Inferior parietal cortex (tissue), 1 donor: ENCODE measurements around the gene SHROOM2.
"Not testable (repeated sequence)": the region's sequence is repeated elsewhere in the genome, so short reads cannot be mapped to it uniquely, and the experiment has no call there.

Experiments used
- DNase-seq: peaks from one replicate; pipeline ENCODE4 v3.0.0-alpha.2; 2016; ENCODE audit errors: extremely low spot score

Gene SHROOM2

DNA sequence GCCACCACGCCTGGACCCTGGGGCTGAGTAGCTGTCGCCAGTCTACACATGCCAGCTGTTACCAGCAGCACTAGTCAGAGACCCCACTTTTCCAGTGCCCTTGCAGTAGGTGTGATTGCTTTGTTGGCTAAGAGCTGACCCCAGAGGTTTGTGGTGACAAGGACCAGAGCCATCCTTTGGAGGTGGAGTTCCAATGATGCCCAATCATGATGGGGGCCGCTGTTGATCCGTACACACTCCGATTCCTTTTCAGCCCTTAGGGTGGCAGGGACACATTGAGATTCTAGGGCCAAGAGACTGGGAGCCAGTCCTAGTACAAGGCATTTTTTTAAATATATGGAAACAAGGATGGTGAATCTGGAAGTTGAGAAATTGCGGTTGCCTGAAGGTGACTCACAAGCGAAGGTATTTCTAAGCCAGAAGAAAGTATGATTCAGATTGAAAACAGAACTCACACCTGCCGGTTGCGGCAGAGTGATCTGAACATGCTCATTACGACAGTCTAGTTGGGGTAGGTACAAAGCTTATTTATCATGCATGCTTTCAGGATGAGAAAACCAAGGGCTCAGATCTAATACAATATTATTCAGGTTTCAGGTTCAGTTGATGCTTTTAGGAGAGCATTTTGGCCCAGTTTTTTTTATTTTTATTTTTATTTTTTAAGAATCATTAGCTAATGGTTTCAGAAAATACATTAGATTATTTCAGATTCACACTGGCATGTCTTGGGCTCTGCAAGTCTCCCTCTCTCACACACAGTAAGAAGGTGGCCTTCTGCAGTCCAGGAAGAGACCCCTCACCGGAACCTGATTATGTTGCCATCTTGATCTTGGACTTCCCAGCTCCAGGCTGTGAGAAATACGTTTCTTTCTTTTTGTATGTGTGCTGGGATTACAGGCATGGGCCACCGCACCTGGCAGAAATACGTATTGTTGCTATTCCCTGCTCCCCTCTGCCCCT is 43.4 kb downstream of the SHROOM2 start:
- DNase-seq: no peak

DNA sequence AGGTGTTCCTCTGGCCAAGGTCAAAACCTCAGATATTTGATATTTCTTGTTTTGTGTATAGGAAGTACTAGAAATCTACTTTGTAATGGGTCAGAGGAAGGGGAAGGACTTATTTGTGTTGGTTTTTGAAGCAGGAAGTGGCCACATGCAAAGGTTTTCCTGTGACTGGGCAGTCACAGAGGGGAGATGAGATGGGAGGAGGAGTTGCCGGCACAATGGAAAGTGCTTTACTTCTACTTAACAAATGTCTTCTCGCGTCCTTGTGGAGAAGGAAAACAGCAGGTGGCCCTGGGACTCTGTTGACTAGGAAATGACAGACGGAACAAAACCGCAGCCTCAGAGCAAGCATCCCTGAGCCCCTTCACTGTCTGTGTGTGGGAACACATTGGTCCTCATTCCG is 46.6 kb downstream of the SHROOM2 start:
- no peak for DNase-seq

DNA sequence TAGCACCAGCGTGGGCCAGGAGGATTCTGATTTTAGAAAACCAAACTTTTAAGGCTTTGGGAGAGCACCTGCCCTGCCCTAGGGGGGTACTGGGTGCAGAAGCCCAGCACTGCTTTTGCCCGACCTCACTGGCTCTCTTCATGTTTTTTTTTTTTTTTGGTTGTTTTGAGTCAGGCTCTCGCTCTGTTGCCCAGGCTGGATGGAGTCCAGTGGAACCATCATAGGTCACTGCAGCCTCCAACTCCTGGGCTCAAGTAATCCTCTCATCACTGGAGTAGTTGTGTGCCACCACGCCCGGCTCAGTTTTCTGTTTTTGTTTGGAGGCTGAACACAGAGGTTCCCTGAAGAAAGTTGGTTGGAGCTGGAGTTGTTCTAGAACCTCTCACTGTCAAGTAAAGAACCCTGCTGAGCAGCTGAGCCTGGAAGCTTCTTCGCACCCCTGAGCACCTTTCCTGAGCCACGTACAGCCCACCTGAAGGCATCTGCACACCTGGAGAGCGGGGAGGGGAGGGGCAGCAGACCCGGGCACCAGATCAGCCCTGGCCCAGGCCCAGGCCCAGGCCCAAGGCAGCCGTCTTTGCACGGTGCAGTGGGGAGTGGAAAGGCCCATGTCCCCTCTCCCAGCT is 49.5 kb downstream of the SHROOM2 start:
- DNase-seq: no peak

DNA sequence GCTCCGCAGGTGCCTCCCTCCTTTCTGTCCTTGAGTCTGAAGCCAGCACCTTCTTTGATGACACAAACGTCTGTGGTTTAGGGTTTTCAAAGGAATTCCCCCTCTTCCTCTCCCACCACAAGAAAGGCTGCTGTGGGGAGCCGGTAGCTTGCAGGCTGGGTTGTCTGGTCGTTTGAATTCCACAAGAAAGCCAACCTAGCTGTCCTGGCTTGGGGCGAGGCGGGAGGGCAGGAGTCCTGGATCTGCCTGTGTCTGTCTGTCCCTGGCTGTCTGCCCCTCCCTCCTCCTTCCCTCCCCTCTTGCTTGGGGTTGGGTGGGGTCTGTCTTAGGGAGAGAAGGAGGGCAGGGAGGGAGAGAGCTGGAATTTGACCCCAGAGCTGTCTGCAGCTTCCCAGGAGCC is 56.3 kb downstream of the SHROOM2 start:
- DNase-seq: no peak

DNA sequence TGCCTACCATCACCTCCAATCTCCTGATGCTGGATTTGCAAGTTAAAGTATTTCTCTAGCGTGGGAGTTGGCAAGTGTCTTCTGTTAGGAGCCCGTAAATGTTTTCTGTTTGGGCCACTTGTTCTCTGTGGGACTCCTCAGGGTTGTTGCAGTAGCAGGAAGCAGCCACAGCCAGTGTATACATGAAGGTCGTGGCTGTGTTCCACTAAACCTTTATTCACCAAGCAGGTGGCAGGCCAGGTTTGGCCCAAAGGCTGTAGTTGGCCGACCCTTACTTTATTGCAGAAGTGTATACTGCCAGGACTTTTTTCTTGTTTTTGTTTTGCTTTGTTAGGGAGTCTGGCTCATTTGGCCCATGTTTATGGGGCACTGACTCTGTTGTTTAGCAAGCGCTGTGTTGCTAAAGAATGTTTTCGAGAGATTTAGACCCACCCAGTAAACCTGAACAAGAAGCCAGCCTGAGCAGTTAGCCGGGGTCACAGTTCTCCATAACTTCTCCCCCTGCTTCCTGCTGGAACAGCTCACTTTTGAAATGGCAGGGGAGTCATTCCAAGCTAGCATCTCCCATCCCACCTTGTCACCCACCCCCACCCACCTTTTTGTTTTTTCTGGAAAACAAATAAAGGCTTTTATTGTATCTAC is 58.8 kb downstream of the SHROOM2 start:
- no peak for DNase-seq

DNA sequence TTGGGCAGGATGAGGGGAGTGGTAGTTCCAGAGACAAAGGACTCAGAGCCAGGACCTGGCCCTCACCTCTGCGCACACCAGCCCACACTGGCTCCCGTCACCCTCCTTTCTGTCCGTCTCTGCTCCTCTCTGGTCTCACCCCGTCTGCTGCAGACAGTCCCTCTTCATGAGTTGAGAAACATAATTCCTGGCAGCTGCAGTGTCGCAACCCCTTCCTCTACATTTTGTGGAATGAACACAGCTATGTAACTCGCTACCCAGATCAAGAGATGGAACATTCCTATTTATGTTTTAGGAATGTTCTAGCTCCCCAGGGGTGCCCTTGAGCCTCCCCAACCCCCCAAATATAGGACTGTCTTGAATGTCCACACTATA is 59.3 kb downstream of the SHROOM2 start:
- no peak for DNase-seq

DNA sequence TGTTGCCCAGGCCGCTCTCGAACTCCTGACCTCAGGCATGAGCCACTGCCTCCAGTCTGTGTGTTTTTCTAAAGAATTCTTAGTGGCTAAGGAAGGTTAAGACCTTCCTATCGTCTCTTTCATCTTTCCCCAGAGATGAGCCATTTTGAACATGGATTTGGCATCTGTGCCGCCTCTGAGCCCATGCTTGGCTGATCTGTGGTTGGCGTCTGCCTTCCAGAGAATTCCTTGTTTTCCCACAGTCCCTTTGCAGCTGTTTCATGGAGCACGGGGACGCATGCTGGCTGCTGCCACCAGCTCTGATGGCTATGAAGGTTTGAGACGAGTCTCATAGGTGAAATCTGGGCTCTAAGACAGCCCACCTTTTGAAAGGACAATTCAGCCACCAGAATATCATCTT is 60.4 kb downstream of the SHROOM2 start:
- DNase-seq: no peak

DNA sequence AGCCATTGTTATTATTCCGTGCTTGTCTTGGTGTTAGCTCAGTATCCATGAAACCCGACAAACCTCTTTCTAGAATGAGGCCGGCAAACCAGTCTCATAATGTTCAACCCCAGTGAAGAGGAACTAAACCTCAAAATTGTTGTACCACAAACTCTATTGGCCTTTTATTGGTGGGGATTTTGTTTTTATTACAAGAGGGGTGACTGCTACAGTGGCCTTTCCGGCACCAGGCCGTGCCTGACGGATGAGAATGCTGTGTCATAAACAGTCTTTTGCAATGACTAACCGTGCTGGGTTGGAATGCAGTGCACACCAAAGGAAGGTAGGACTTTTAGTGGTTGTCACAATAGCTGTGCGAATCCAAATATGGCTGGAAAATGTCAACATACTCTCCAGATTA is 60.8 kb downstream of the SHROOM2 start:
- DNase-seq: no peak

DNA sequence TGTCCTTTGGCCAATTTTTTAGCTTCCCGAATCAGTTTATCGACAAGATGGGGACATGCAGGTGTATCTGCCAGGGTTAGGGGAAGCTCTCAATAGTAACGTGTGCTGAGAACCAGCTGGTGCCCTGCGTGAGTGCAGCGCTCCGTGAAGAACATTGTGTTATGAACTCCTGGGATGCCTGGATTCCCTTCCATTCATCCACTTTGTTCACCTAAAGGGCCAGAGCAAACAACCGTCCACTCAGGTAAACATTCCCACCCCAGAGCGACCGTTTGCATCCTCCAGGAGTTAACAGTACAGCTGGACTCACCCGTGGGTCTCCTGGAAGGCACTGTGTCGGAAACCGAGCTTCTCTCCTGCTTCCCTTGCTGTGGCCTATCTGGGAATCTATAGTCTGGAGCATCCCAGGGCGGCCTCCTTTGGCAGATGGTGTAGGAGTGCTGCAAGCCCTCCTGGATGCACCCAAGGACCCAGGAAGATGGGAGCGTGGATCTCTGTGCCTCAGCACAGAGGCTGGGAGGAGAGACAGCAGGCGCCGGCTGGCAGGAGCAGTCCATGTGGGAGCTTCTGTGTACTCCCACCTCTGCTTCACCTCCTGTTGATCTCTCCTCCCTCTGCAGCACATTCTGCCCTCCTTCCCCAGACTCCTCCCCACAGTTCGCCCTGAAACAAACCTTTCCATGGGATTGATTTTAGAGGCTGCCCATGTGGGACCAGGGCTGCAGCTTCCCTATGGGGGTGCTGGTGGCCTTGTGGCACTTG is 62.7 kb downstream of the SHROOM2 start:
- DNase-seq: no peak

DNA sequence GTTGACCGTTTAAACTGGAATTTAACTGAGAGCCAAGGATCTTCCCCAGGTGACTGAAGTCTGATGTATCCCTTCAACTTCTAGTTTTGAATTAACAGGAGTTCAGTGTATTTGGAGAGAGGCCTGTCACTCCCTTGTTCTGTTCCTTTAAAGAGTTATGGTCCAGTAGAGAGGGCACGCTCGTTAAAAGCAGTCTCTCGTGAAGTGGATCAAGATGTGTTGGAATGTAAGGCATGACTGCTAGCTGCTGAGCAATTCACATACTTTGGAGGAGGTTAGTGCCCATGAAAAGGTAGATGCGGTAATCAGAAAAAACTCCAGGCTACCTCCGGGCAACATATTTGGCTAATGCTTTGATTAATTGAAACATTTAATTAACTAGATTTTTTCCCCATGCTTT is 65.7 kb downstream of the SHROOM2 start:
- no peak for DNase-seq

DNA sequence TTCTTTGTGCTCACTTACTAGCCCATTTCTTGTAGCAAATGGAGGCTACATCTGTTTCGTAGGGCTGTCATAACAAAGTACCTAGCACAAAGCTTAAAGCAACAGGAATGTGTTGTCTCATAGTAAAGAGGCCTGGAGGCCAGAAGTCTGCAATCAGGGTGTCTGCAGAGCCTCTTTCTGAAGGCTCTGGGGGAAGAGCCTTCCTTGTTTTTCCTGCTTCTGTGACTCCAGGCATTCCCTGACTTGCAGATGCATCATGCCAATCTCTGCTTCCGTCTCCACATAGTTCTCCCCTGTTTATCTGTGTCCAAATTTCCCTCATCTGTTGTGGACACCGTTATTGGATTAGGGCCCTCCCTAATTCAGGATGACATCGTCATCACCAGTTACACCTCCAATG is 67.1 kb downstream of the SHROOM2 start:
- no peak for DNase-seq

DNA sequence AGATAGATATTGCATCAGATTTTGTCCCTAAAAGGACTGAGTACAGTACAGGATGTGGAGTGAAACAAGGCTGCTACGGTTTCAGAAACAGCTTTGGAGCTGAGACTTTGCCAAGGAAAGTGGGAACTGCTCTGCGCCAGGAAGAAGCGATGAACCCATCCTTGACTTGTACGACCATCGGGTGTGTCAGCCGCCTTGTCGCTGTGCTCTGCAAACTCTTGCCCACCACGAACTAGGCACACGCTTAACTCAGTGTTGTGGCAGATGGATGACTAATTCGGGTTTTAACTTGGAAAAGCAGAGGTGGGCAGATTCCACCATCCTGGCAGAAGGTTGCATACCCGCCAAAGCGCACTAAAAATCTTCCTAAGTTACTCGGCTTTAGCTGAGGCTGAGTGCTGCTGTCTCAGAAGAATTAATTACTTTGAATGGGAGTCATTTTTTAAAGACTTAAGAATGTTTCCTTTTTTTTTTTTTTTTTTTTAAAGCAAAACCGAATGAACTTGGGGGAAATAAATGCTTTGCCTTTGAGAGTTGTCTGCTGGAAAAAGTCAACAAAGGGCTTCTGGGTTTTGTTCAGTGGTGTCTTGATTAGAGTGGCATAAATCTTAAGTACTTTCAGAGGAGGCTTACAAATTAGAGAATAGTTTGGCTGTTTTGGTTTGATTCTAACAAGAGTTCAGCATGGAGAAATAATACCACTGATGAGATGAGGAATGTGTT is 69.5 kb downstream of the SHROOM2 start:
- DNase-seq: no peak

DNA sequence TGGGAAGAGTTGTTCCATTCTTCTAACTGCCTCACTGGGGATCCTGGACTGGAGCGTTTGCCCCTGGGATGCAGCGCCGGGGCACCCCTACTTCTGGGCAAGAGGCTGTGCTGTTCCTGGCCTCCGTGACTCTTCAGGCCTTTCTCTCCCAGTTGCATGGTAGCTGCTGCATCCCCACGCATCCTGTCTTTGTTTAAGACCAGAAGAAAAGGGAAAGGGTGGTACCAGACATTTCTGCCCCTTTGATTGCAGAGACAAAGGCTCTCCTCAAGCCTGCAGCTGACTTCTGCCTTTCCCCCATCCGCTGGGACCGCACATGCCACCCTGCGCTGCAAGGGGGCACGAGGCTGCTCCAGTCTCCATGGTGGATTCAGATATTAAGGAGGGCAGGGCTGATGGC is 70.4 kb downstream of the SHROOM2 start:
- DNase-seq: no peak

DNA sequence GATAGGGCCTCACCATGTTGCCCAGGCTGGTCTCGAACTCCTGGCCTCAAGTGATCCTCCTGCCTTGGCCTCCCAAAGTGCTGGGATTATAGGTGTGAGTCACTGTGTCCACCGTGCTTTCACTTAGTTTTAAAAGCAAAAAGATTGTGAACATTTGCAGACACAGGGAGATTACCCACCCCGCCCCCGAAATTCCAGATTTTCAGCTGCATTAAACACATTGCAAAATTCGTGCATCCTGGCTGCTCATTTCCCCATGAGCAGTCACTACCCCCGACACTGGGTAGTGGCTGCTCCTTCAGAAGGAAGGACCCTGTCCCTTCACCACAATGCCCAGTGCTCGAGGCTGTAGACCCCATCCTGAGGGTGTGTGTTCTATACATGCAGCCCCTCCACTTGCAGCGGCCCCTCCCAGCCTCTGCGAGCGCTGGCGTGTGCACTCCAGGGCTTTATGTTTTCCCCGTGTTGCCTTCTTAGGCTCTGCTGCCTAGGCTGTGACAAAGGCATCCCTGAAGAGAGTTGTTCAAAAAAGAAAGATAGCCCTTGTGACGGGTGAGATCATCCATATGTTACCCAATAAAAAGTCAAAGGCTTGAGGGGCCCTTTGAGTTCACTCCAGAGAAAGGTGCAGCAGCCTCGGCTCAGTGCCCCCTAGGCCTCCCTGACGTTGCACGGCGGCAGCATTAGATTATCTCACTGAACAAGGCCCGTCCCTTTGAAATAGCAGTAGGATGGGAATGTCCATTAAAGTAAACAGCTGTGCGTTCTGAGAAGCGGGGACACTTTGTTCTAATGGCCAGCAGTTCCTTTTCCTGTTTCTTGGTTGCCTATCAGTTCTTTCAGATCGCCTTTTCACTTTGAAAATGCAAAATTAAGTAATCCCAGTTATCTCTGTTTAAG is 71.6 kb downstream of the SHROOM2 start:
- DNase-seq: no peak

DNA sequence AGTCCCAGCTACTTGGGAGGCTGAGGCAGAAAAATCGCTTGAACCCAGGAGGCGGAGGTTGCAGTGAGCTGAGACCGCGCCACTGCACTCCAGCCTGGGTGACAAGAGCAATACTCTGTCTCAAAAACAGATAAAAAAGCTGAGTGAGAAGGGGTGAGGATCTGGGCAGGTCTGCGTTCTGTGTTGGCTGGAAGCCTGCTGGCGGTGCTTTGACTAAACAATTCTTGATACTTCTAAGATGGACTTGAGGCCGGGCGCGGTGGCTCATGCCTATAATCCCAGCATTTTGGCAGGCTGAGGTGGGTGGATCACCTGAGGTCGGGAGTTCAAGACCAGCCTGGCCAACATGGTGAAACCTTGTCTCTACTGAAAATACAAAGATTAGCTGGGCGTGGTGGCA is 72.5 kb downstream of the SHROOM2 start:
- DNase-seq: not testable (repeated sequence)

DNA sequence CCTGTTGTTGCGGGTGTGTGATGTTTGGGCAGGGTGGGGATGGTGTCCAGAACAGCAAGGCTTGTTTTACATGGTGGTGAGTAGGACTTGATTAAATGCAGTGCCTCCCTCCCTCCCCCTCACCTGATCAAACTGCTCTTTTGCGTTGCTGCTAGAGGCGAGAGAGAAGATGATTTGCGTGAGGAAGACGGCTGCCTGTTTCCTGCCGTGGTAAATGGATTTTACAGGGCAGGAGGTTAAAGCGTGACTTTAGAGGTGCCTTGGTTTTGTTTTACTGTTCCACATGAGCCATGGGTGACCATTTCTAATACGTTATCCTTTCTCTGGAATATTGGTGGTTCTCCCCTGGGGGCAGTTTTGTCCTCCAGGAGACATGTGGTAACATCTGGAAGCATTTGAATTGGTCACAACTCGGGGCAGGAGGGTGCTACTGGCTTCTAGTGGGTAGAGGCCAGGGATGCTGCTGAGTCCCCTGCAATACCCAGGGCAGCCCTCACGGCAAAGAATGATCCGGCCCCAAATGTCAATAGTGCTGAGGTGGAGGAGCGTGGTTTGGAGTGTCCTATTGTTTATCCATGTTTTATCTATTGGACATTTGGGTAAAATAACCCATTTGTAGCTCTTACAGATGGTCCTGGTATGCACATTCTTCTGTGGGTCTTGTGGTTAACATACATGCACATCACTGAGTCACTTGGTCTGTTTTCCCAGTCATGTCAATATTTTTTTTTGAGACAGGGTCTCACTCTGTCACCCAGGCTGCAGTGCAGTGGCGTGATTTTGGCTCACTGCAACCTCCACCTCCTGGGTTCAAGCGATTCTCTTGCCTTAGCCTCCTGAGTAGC is 73.7 kb downstream of the SHROOM2 start:
- DNase-seq: no peak

DNA sequence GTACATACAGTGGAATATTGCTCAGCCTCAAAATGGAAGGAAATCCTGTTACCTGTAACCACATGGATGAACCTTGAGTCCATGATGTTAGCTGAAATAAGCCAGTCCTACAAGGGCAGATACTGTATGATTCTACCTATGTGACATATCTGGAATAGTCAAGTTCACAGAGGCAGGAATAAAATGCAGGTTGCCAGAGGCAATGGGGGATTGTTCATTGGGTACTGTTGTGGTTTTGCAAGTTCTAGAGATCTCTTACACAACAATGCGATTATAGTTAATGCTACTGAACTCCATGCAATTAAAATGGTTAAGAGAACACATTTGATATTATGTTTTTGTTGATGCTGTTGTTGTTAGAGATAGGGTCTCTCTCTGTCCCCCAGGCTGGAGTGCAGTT is 74.6 kb downstream of the SHROOM2 start:
- no peak for DNase-seq

DNA sequence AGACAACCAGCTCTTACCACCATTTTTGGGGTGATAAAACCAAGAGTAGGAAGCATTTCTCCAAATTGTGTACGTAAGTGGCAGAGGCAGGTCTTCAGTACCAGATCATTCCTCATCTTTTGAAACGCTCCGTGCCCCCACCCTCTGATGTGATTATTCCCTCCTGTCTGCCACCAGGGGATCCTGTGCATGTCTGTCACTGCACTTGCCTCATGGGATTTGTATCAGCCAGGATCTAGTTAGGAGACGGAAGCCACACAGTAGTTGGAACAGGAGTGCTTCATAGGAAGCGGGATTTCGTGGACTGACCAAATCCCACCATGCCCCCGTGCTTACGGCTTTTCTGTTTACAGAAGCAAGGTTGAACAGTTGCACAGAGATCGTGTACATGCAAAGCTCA is 75.5 kb downstream of the SHROOM2 start:
- no peak for DNase-seq

DNA sequence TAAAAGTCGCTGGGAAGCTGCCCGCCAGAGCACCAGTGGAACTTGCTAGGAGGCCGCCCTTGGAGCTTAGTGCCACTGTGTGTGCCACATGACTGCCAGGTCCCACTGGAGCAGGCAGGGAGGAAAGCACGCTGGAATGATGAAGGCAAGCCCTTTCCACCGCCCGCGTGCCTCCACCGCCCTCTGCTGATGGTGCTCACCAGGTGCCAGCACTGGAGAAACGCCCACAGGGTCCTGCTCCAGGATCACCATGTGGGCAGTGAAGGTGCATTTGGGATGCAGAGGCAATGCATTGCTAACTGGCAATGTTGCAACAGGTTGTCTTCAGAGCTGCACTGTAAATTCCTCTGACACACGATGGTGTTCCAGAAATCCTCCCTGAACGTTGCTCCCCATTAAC is 76.3 kb downstream of the SHROOM2 start:
- DNase-seq: no peak
